ENCODE results near the gene CALY.
A peak's percentile ranks its signal among the peaks of the same experiment; 100 is the strongest.

Gene CALY

GRCh38 chr10:133292919-133293809 is 43.5 kb downstream of the CALY start:
- no peak for DNase-seq

GRCh38 chr10:133289761-133290160 is 46.9 kb downstream of the CALY start:
- DNase-seq, result no peak

GRCh38 chr10:133287832-133288500 is 48.7 kb downstream of the CALY start:
- no peak for DNase-seq

- no peak for DNase-seq
Measured at GRCh38 chr10:133286366-133286765, 50.3 kb downstream of the CALY start.

GRCh38 chr10:133285217-133285616 is 51.5 kb downstream of the CALY start:
- no peak for DNase-seq

GRCh38 chr10:133283931-133284330 is 52.8 kb downstream of the CALY start:
- DNase-seq, result no peak

GRCh38 chr10:133282846-133283390 is 53.8 kb downstream of the CALY start:
- no peak for DNase-seq

GRCh38 chr10:133281628-133282372 is 54.9 kb downstream of the CALY start:
- DNase-seq, result no peak

- no peak for DNase-seq
Measured at GRCh38 chr10:133281084-133281483, 55.6 kb downstream of the CALY start.

GRCh38 chr10:133280391-133281059 is 56.2 kb downstream of the CALY start:
- no peak for DNase-seq

- DNase-seq, result no peak
Measured at GRCh38 chr10:133279326-133280226, 57.1 kb downstream of the CALY start.

GRCh38 chr10:133278577-133279265 is 58.0 kb downstream of the CALY start:
- peak in 5 of 58 donors; percentile 19 to 26 (median 21) for DNase-seq

GRCh38 chr10:133277993-133278576 is 58.6 kb downstream of the CALY start:
- DNase-seq, result no peak

GRCh38 chr10:133277277-133277992 is 59.3 kb downstream of the CALY start:
- no peak for DNase-seq

- no peak for DNase-seq
Measured at GRCh38 chr10:133276435-133277201, 60.1 kb downstream of the CALY start, which contains the start of gene ADAM8. ADAM8 (minus strand) TSS chr10:133276868; CDS start chr10:133276817, 51 bp downstream.

- DNase-seq, result no peak
Measured at GRCh38 chr10:133276100-133276434, 60.6 kb downstream of the CALY start.

- DNase-seq, result no peak
Measured at GRCh38 chr10:133275684-133276092, 61.0 kb downstream of the CALY start.
